Activated T-cell treated with anti-CD3 and anti-CD28 coated beads, Interleukin-2, amount 50 U/mL, for 72 hours (primary cell): ENCODE measurements around the gene H1-8. TPM values are rescaled to one million over a fixed set of nuclear protein-coding genes. Genes with fewer than 3 reads are reported as not detected.
"Not testable (repeated sequence)": the region's sequence is repeated elsewhere in the genome, so short reads cannot be mapped to it uniquely, and the experiment has no call there.

ENCODE experiments used
- ATAC-seq, 2 donors: fragments of 150-1000 bp; cut with Tn5 transposase; replicated peaks in 1 of 2; 2 replicates each; pipeline ENCODE4 v1.10.0; 2021; ENCODE audit warnings: moderate library complexity in 2 of 2, mild to moderate bottlenecking in 1 of 2
- DNase-seq, 2 donors: peaks; one replicate each; pipeline ENCODE4 v3.0.0; 2021 to 2022; ENCODE audit warnings: mixed read lengths in 1 of 2
- H3K27ac Mint-ChIP-seq: one replicate; pipeline ENCODE4 v1.8.0; 2022; ENCODE audit warnings: mild to moderate bottlenecking, moderate library complexity, mixed read lengths
- H3K27me3 Mint-ChIP-seq: one replicate; pipeline ENCODE4 v1.8.0; 2022; ENCODE audit warnings: low read depth, mixed read lengths
- H3K36me3 Mint-ChIP-seq, 2 donors: one replicate each; pipeline ENCODE4 v1.8.0; 2022; ENCODE audit warnings: mixed read lengths in 2 of 2, mild to moderate bottlenecking in 1 of 2; ENCODE audit not compliant: insufficient read depth in 2 of 2
- H3K4me1 Mint-ChIP-seq: one replicate; pipeline ENCODE4 v1.8.0; 2022; ENCODE audit warnings: low read depth, mixed read lengths
- H3K4me3 Mint-ChIP-seq, 2 donors: one replicate each; pipeline ENCODE4 v1.8.0; 2022; ENCODE audit warnings: mild to moderate bottlenecking in 2 of 2, mixed read lengths in 2 of 2, moderate library complexity in 2 of 2
- H3K9me3 Mint-ChIP-seq, 2 donors: one replicate each; pipeline ENCODE4 v1.8.0; 2022; ENCODE audit warnings: mixed read lengths in 2 of 2
- total RNA-seq, 2 donors: library from RNA; stranded (reverse); gene quantifications; one replicate each; pipeline ENCODE4 v1.2.3, GENCODE V29; 2022

The H1-8 gene
- total RNA-seq, 2 donors from 2014 or later: not detected

GRCh38 chr3:129504471-129505100, 38.4 kb upstream of the H1-8 start:
- Mint-ChIP-seq H3K4me1 (no peaks in the 10 kb centered on the region), H3K9me3 (no peaks in the 10 kb centered on the region), H3K27me3 (no peaks in the 10 kb centered on the region), H3K36me3 (no peaks in the 10 kb centered on the region), H3K27ac (no peak overlapping the region), H3K4me3 (no peak overlapping the region)
- ATAC-seq (no peak), DNase-seq (no peak)

GRCh38 chr3:129505341-129505740, 37.6 kb upstream of the H1-8 start:
- ATAC-seq (no peak), DNase-seq (no peak)
- no peak overlapping the region for H3K27ac Mint-ChIP-seq
- no peaks in the 10 kb centered on the region for H3K4me1 Mint-ChIP-seq
- no peak overlapping the region for H3K4me3 Mint-ChIP-seq
- no peaks in the 10 kb centered on the region for H3K9me3 Mint-ChIP-seq
- H3K36me3 Mint-ChIP-seq: no peaks in the 10 kb centered on the region
- H3K27me3 Mint-ChIP-seq: no peaks in the 10 kb centered on the region

- DNase-seq (no peak), ATAC-seq (no peak)
- H3K9me3 Mint-ChIP-seq: no peaks in the 10 kb centered on the region
Measured at GRCh38 chr3:129506231-129506742, 36.7 kb upstream of the H1-8 start.

GRCh38 chr3:129507181-129507831, 35.7 kb upstream of the H1-8 start:
- no peak for DNase-seq
- Mint-ChIP-seq H3K36me3 (no peaks in the 10 kb centered on the region), H3K27me3 (no peaks in the 10 kb centered on the region), H3K27ac (no peak overlapping the region), H3K4me3 (no peak overlapping the region), H3K9me3 (no peaks in the 10 kb centered on the region), H3K4me1 (no peaks in the 10 kb centered on the region)
- no peak for ATAC-seq

More at GRCh38 chr3:129506231-129506742, 36.7 kb upstream of the H1-8 start:
- Mint-ChIP-seq H3K4me3 (no peak overlapping the region), H3K36me3 (no peaks in the 10 kb centered on the region), H3K27me3 (no peaks in the 10 kb centered on the region), H3K27ac (no peak overlapping the region), H3K4me1 (no peaks in the 10 kb centered on the region)

- Mint-ChIP-seq H3K36me3 (peaks cover 0 to 2% of the 10 kb centered on the region in 2 donors), H3K4me3 (no peak overlapping the region), H3K27me3 (no peaks in the 10 kb centered on the region), H3K9me3 (no peaks in the 10 kb centered on the region), H3K4me1 (no peaks in the 10 kb centered on the region), H3K27ac (no peak overlapping the region)
- DNase-seq: no peak
- no peak for ATAC-seq
Measured at GRCh38 chr3:129512595-129512994, 30.4 kb upstream of the H1-8 start.

GRCh38 chr3:129513705-129514104, 29.3 kb upstream of the H1-8 start:
- H3K4me3 Mint-ChIP-seq: no peak overlapping the region
- DNase-seq (no peak), ATAC-seq (no peak)
- H3K36me3 Mint-ChIP-seq: peaks cover 0 to 2% of the 10 kb centered on the region in 2 donors
- H3K27ac Mint-ChIP-seq: no peak overlapping the region
- H3K9me3 Mint-ChIP-seq: no peaks in the 10 kb centered on the region
- H3K4me1 Mint-ChIP-seq: no peaks in the 10 kb centered on the region
- H3K27me3 Mint-ChIP-seq: no peaks in the 10 kb centered on the region

- ATAC-seq: no peak
- Mint-ChIP-seq H3K27ac (no peak overlapping the region), H3K36me3 (peaks cover 0 to 2% of the 10 kb centered on the region in 2 donors), H3K4me3 (no peak overlapping the region), H3K4me1 (no peaks in the 10 kb centered on the region), H3K27me3 (no peaks in the 10 kb centered on the region), H3K9me3 (no peaks in the 10 kb centered on the region)
- no peak for DNase-seq
Measured at GRCh38 chr3:129514110-129514509, 28.9 kb upstream of the H1-8 start.

GRCh38 chr3:129514563-129514962, 28.4 kb upstream of the H1-8 start:
- Mint-ChIP-seq H3K4me1 (no peaks in the 10 kb centered on the region), H3K9me3 (no peaks in the 10 kb centered on the region), H3K4me3 (no peak overlapping the region), H3K36me3 (peaks cover 0 to 2% of the 10 kb centered on the region in 2 donors), H3K27ac (no peak overlapping the region), H3K27me3 (no peaks in the 10 kb centered on the region)
- ATAC-seq (no peak), DNase-seq (no peak)

- not testable (repeated sequence) for H3K4me1 Mint-ChIP-seq, H3K27ac Mint-ChIP-seq, ATAC-seq, H3K9me3 Mint-ChIP-seq, H3K36me3 Mint-ChIP-seq, DNase-seq, H3K4me3 Mint-ChIP-seq, H3K27me3 Mint-ChIP-seq
Measured at GRCh38 chr3:129515108-129515820, 27.7 kb upstream of the H1-8 start.

- not testable (repeated sequence) for H3K4me1 Mint-ChIP-seq, H3K36me3 Mint-ChIP-seq, H3K9me3 Mint-ChIP-seq, H3K27me3 Mint-ChIP-seq, H3K27ac Mint-ChIP-seq, ATAC-seq, H3K4me3 Mint-ChIP-seq, DNase-seq
Measured at GRCh38 chr3:129515821-129516432, 27.0 kb upstream of the H1-8 start.

GRCh38 chr3:129517516-129517915, 25.5 kb upstream of the H1-8 start:
- Mint-ChIP-seq H3K4me3 (no peak overlapping the region), H3K27me3 (no peaks in the 10 kb centered on the region), H3K9me3 (no peaks in the 10 kb centered on the region), H3K4me1 (no peaks in the 10 kb centered on the region), H3K27ac (no peak overlapping the region), H3K36me3 (peaks cover 0 to 2% of the 10 kb centered on the region in 2 donors)
- ATAC-seq (no peak), DNase-seq (no peak)

GRCh38 chr3:129518038-129518561, 24.9 kb upstream of the H1-8 start:
- no peak overlapping the region for H3K4me3 Mint-ChIP-seq
- H3K27ac Mint-ChIP-seq: no peak overlapping the region
- peaks cover 0 to 2% of the 10 kb centered on the region in 2 donors for H3K36me3 Mint-ChIP-seq
- no peak for ATAC-seq
- no peaks in the 10 kb centered on the region for H3K9me3 Mint-ChIP-seq
- no peaks in the 10 kb centered on the region for H3K4me1 Mint-ChIP-seq
- H3K27me3 Mint-ChIP-seq: no peaks in the 10 kb centered on the region
- no peak for DNase-seq

- no peak for DNase-seq
- H3K27ac Mint-ChIP-seq: no peak overlapping the region
- H3K4me3 Mint-ChIP-seq: no peak overlapping the region
- peaks cover 0 to 2% of the 10 kb centered on the region in 2 donors for H3K36me3 Mint-ChIP-seq
- no peaks in the 10 kb centered on the region for H3K4me1 Mint-ChIP-seq
- H3K9me3 Mint-ChIP-seq: no peaks in the 10 kb centered on the region
- no peak for ATAC-seq
- no peaks in the 10 kb centered on the region for H3K27me3 Mint-ChIP-seq
Measured at GRCh38 chr3:129518581-129518980, 24.4 kb upstream of the H1-8 start.
